Measurements from ENCODE around the gene AKR7A2. TPM values are rescaled to one million over a fixed set of nuclear protein-coding genes. Genes with fewer than 3 reads are reported as not detected.

The AKR7A2 gene
- total RNA-seq, 2 experiments from 2014 or later = 45.5 to 49.4 TPM

DNA sequence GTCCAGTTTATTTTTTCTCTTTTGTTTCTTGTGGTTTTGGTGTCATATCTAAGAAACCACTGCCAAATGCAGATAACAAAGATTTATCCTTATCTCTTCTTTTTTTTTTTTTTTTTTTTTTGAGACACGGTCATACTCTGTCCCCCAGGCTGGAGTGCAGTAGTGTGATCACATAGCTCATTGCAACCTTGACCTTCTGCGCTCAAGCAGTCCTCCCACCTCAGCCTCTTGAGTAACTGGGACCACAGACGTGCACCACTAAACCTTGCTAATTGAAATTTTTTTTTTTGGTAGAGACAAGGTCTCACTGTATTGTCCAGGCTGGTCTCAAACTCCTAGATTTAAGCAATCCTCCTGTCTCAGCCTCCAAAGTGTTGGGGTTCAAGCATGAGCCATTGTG, 9.1 kb upstream of the AKR7A2 start:
- ChIA-PET POLR2A (no interaction called here), CTCF (interaction anchor here (0.6 kb wide), 2 partner anchors 33 to 380 kb away, joined by 3 to 6 read pairs; no protein-coding TSS in a partner anchor)
- no peak for DNase-seq
- intact Hi-C loops (cut with micrococcal nuclease) = no loop called here
- Mint-ChIP-seq H3K4me1 (ENCODE audit: low read depth) (peaks cover 1% of the 10 kb centered on the region), H3K27me3 (no peaks in the 10 kb centered on the region), H3K9me3 (no peaks in the 10 kb centered on the region), H3K36me3 (no peaks in the 10 kb centered on the region), H3K4me3 (no peak overlapping the region), H3K27ac (no peak overlapping the region)

DNA sequence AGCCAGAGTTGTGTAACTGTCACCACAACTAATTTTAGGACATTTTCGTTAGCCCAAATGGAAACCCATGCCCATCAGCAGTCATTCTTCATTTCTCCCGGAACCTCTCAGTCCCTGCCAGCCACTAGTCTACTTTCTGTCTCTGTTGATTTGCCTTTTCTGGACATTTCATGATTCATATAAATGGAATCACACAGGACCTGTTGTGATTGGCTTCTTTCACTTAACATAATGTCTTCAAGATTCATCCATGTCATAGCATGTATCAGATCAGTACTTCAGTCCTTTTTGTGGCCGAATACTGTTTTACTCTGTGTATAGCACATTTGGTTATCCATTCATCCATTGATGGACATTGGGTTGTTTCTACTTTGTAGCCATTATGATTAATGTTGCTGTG, 7.3 kb upstream of the AKR7A2 start:
- POLR2A ChIA-PET = no interaction called here
- no peaks in the 10 kb centered on the region for H3K36me3 Mint-ChIP-seq

DNA sequence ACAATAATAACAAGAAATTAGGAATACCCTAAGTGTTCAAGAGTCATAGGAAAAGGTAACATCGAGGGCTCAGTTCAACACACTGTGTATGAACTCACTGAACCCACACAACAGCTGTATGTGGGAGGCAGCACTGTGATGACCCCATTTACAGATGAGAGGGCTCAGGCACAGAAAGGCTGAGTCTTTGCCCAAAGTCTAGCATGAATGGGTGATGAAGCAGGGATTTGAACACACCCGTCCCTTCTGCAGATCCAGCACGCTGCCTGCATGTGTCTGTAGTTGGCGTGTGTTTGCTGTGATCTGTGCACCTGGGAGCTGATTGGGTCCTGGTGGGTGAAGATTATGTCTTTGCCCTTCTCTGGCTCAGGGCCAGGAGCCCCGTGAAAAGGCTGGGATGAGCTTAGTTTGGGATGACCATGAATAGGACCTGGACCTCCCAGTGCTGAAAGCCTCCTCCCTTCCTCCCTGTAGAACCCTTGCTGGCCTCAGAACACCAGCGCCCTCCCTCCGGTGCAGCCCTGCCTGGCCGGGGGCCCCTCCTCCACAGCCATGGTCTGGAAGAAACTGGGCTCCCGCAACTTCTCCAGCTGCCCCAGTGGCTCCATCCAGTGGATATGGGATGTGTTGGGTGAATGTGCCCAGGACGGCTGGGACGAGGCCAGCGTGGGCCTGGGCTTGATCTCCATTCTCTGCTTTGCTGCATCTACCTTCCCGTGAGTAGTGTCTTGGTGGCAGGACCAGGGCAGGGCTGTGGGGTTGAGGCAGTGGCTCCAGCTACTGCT, 5.4 kb upstream of the AKR7A2 start:
- Mint-ChIP-seq H3K36me3 (no peaks in the 10 kb centered on the region), H3K27ac (no peak overlapping the region)
- DNase-seq = no peak

More for the DNA sequence above, 7.3 kb upstream of the AKR7A2 start:
- Mint-ChIP-seq H3K9me3 (no peaks in the 10 kb centered on the region), H3K4me1 (ENCODE audit: low read depth) (peaks cover 10% of the 10 kb centered on the region), H3K27me3 (no peaks in the 10 kb centered on the region), H3K4me3 (no peak overlapping the region), H3K27ac (no peak overlapping the region)
- intact Hi-C loops (cut with micrococcal nuclease) = no loop called here
- CTCF ChIA-PET = no interaction called here
- no peak for DNase-seq

DNA sequence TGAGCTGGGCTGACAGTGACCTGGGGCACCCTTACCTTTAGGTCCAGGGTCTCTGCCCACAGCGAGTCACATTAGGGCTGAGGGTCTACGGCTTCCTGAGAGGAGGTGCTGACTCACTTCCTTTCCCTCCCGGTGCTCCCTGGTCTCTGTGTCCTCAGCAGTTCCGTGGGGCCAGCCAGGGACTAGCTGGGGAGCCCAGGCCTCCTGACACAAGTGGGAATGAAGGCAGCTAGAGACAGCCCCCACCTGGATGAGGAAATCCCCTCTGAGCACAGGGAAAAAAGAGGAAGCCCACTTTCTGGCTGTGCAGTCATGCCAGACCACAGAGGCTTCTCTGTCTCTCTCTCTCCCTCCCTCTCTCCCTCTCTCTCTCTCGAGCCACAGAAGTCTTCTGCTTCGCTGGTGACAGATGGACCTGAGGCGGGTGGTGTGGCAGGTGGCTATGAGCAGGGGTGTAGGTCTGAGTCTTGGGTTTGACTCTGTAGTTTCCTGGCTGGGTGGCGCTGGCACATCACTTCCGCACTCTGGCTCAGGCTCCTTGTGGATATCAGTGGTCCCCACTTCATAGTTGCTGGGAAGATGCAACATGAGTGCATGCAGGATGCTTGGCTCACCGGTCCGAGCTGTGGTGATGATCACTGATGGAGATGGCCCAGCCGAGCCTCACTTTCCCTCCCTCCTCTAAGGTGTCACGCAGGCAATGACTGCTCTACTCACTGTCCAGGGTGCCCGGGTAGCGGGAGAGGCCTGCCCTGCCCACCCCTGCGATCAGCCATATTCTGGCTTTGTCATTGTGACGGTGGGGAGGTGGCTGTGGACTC, 3.6 kb upstream of the AKR7A2 start:
- ChIA-PET CTCF (no interaction called here), POLR2A (interaction anchor here (1.5 kb wide), 1 partner anchor 15 kb away, joined by 3 read pairs; no protein-coding TSS in a partner anchor)
- no peak for DNase-seq
- Mint-ChIP-seq H3K36me3 (no peaks in the 10 kb centered on the region), H3K4me3 (no peak overlapping the region), H3K9me3 (no peaks in the 10 kb centered on the region), H3K27ac (no peak overlapping the region), H3K27me3 (no peaks in the 10 kb centered on the region), H3K4me1 (ENCODE audit: low read depth) (peaks cover 28% of the 10 kb centered on the region)
- intact Hi-C loops (cut with micrococcal nuclease) = no loop called here

More for the DNA sequence above, 5.4 kb upstream of the AKR7A2 start:
- Mint-ChIP-seq H3K4me1 (ENCODE audit: low read depth) (peaks cover 20% of the 10 kb centered on the region), H3K9me3 (no peaks in the 10 kb centered on the region), H3K4me3 (no peak overlapping the region), H3K27me3 (no peaks in the 10 kb centered on the region)
- CTCF ChIA-PET = interaction anchor here (1.2 kb wide), 1 partner anchor 170 kb away, joined by 4 read pairs; no protein-coding TSS in a partner anchor
- POLR2A ChIA-PET = no interaction called here
- intact Hi-C loops (cut with micrococcal nuclease) = no loop called here

DNA sequence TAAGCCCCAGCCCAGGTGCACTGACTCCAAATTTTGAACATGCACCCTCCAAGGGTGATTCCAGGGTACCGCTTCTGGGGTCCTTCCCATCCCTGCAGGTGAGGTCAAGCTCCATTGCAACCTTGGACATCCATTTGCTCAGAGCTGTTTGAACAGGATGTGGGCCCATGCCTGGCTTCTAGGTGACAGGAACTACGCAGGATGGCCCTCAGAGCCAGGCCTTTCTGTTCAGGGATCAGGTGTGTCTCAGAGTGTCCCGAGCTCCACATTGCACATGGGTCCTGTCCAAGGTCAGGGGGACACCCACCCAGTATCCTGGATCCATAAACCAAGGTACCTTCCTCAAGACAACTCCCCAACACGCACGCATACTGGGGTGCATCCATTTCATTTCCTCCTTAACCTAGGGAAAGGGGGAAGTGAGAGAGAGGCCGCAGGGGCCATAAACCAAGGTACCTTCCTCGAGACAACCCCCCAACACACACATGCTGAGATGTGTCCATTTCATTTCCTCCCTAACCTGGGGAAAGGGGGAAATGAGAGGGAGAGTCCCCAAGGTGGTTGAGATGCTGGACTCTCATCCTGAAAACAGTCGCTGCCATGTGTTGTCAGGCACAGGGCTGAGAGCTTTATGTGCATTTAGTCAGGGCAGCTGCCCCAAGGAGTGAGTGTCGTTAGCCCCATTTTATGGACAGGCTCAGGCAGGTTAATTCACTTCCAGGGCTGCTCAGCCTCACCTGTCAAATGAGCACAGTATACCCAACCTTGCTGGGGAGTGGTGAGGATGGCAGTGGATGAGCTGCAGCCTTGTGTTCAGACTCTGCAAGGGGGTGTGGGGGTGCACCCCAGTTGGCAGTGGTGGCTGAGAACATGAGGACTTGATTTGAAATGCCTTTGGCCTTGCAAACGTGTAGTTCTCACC, 2.3 kb upstream of the AKR7A2 start:
- Mint-ChIP-seq H3K36me3 (no peaks in the 10 kb centered on the region), H3K27ac (no peak overlapping the region), H3K9me3 (no peaks in the 10 kb centered on the region), H3K4me3 (no peak overlapping the region), H3K27me3 (no peaks in the 10 kb centered on the region), H3K4me1 (ENCODE audit: low read depth) (peaks cover 31% of the 10 kb centered on the region)
- ChIA-PET CTCF (interaction anchor here (0.6 kb wide), 1 partner anchor 8 kb away, joined by 3 read pairs; no protein-coding TSS in a partner anchor), POLR2A (no interaction called here)
- intact Hi-C loops (cut with micrococcal nuclease) = loop anchor here (2.0 kb wide), 1 partner anchor 57 kb away; no protein-coding TSS in a partner anchor
- DNase-seq = no peak

DNA sequence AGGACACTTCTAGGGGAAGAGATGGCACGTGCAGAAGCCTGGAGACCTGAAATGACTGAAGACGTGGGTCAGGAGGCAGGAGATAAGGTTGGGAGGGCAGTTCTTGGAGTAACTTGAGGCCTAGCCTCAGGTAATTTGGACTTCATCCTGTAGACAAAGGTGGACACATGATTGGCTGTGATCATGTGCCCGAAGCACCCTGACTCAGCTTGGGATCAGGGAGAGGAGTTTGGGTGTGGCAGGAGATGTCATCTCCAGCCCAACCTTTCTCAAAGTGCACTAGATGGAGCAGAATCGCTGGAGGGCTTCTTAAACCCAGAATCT, 1.7 kb upstream of the AKR7A2 start:
- Mint-ChIP-seq H3K9me3 (no peaks in the 10 kb centered on the region), H3K27me3 (no peaks in the 10 kb centered on the region), H3K36me3 (no peaks in the 10 kb centered on the region), H3K4me1 (ENCODE audit: low read depth) (peaks cover 35% of the 10 kb centered on the region), H3K4me3 (no peak overlapping the region), H3K27ac (no peak overlapping the region)
- ChIA-PET POLR2A (no interaction called here), CTCF (interaction anchor here (0.6 kb wide), 1 partner anchor 285 kb away, joined by 6 read pairs; no protein-coding TSS in a partner anchor)
- no peak for DNase-seq
- intact Hi-C loops (cut with micrococcal nuclease) = loop anchor here (2.0 kb wide), 1 partner anchor 57 kb away; no protein-coding TSS in a partner anchor

DNA sequence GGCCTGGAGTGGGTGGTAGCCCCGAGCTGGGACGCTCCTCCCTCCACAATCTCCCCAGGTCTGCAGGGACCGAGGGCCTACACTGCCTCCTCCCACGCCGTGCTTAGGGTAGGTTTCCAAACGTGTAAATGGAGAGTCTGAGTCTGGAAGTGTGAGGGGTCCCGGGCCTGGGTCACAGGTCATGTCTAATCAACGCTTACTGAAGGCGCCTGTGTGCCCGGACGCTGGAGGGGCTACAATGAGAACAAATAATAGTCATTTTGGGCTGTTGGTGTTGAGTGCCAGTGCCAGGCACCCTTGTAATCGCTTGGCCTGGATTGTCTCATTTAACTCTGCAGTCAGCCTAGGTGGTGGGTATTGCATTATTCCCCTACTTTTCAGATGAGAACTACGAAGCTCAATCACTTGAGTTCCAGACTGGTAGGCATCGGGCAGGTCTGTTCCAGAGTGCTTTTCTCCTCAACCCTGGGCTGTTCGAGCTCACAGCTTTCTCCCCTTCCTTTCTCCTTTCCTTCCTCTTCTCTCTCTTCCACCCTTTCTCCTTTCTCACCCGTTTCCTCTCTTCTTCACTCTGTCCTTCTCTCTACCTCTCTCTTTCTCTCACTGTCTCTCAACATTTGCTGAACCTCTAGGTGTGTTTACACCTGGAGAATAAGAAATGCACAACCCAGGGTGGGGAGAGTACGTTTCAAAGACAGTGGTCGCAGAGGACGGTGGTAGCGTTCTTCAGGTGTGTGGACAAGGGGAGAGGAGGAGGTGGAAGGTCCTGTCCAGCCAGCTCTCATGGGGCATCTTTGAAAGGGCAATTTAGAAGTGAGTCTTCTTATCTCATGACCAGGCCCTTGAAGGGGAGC, 1.1 kb upstream of the AKR7A2 start:
- no peaks in the 10 kb centered on the region for H3K27me3 Mint-ChIP-seq
- no peaks in the 10 kb centered on the region for H3K9me3 Mint-ChIP-seq
- H3K27ac Mint-ChIP-seq = peak overlapping the region; percentile 35
- ChIA-PET POLR2A (interaction anchor here (1.0 kb wide), 1 partner anchor 55 kb away, joined by 3 read pairs; no protein-coding TSS in a partner anchor), CTCF (interaction anchor here (0.6 to 1.6 kb wide), 3 partner anchors 29 to 286 kb away, joined by 3 to 6 read pairs (median 4); no protein-coding TSS in a partner anchor)
- intact Hi-C loops (cut with micrococcal nuclease) = loop anchor here (2.0 kb wide), 1 partner anchor 56 kb away; no protein-coding TSS in a partner anchor
- peak overlapping the region; percentile 71 for H3K4me3 Mint-ChIP-seq
- peaks cover 35% of the 10 kb centered on the region for H3K4me1 Mint-ChIP-seq (ENCODE audit: low read depth)
- DNase-seq = no peak
- no peaks in the 10 kb centered on the region for H3K36me3 Mint-ChIP-seq

DNA sequence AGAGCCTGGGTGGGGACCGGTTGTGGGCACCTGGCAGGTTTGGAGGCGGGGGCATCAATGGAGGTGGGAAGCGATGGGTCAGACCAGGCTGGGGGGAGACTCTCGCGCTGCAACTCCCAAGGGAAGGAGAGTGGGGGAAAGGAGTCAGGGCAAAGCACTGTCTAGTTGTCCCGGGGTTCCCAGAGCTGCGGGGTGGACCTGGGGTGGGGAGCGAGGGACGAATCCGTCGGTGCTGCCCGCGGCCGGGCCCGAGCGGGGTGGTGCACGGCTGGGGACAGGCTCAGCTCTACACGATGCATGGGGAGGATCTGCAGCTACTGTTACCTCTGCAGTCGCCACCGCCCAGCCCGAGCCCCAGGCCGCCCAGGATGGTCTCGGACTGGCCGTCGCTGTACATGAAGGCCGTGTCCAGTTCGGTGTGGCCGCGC, 427 bp downstream of the AKR7A2 start:
- H3K9me3 Mint-ChIP-seq = no peaks in the 10 kb centered on the region
- ChIA-PET POLR2A (no interaction called here), CTCF (interaction anchor here (0.6 to 1.6 kb wide), 4 partner anchors 23 to 112 kb away, joined by 3 read pairs; partner anchors contain the start of gene AKR7A3)
- DNase-seq = peak; percentile 26
- H3K4me1 Mint-ChIP-seq (ENCODE audit: low read depth) = peaks cover 35% of the 10 kb centered on the region
- intact Hi-C loops (cut with micrococcal nuclease) = no loop called here
- H3K27me3 Mint-ChIP-seq = no peaks in the 10 kb centered on the region
- H3K4me3 Mint-ChIP-seq = peak overlapping the region; percentile 79
- H3K36me3 Mint-ChIP-seq = peaks cover 10% of the 10 kb centered on the region
- H3K27ac Mint-ChIP-seq = no peak overlapping the region

DNA sequence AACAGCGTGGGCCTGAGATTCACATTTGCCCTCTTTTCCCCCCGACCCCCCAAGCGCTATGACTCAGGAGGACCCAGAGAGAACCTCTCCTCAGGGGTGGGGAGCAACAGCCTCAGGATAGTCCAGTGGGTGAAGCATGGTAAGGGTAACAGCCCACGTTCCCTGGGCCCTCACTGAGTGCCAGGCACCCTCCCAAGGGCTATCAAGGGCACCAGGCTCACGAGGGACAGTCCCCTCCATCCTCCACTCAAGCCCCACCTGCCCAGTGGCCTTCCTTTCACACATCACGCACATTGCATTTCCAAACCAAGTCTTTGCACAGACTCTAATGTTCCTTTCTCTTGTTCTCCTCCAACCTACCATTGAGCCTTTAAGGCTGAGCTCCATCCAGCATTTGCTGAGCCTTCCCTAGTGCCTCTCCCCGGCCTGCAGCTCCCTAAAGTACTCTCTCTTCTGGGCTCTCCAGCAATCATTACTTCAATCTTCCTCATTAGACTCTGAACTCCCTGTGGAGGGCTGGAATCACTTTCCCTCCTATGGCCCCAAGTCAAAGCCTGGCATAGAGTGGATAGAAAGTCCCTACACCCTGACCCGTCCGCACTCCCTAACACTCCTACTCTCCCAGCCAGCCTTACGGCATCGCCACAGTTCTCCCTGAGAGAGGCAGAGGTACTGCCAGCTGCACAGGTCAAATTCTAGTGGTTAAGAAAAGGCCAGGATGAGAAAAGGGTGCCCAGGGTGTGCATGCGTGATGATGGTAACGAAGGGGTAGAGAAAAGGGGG, 1.0 kb downstream of the AKR7A2 start:
- Mint-ChIP-seq H3K36me3 (peaks cover 10% of the 10 kb centered on the region), H3K27me3 (no peaks in the 10 kb centered on the region), H3K4me3 (peak overlapping the region; percentile 79), H3K4me1 (ENCODE audit: low read depth) (peaks cover 32% of the 10 kb centered on the region), H3K9me3 (no peaks in the 10 kb centered on the region), H3K27ac (no peak overlapping the region)
- ChIA-PET CTCF (interaction anchor here (0.6 to 1.6 kb wide), 3 partner anchors 22 to 111 kb away, joined by 3 read pairs; partner anchors contain the start of gene AKR7A3), POLR2A (no interaction called here)
- DNase-seq = no peak
- intact Hi-C loops (cut with micrococcal nuclease) = no loop called here

DNA sequence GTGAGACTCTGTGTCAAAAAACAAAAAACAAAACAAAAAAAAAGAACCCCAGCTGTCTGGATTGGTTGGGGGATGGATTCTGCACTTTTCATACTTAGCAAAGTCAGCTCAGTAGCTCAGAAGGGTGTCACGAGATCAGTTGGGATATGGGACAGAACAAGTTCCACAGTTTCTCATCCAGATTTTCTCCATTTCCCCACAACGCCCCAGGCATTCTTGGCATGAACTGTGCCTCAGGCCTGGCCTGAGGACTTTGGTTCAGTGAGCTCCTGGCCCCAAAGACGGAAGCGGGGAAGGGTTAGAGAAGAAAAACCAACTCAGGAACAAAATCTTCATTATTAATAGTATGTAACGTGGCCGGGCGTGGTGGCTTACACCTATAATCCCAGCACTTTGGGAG, 1.9 kb downstream of the AKR7A2 start:
- DNase-seq = no peak
- Mint-ChIP-seq H3K4me1 (ENCODE audit: low read depth) (peaks cover 25% of the 10 kb centered on the region), H3K9me3 (no peaks in the 10 kb centered on the region), H3K27me3 (no peaks in the 10 kb centered on the region), H3K36me3 (peaks cover 12% of the 10 kb centered on the region), H3K27ac (no peak overlapping the region), H3K4me3 (no peak overlapping the region)
- intact Hi-C loops (cut with micrococcal nuclease) = no loop called here
- POLR2A ChIA-PET = no interaction called here
- CTCF ChIA-PET = no interaction called here
